Measurements from ENCODE around the gene PTPRM. TPM values are rescaled to one million over a fixed set of nuclear protein-coding genes. Genes with fewer than 3 reads are reported as not detected.
A peak's percentile ranks its signal among the peaks of the same experiment; 100 is the strongest.

The PTPRM gene
- total RNA-seq, 1 donor from 2014 or later: 63.2 TPM

- peak overlapping the region; percentile 67 for H3K4me3 ChIP-seq (ENCODE audit: low read depth, low read length)
- TF ChIP-seq CTCF (conservative IDR thresholded peaks at IDR 0.05; ENCODE audit: low read depth, low read length): no peak
- no peak for DNase-seq (ENCODE audit: low read depth)
These were observed 911 bp upstream of the PTPRM start for GRCh38 chr18:7566244-7566566.

- no peak for TF ChIP-seq CTCF (conservative IDR thresholded peaks at IDR 0.05; ENCODE audit: low read depth, low read length)
- H3K4me3 ChIP-seq (ENCODE audit: low read depth, low read length): peak overlapping the region; percentile 96
- no peak for DNase-seq (ENCODE audit: low read depth)
These were observed 634 bp downstream of the PTPRM start for GRCh38 chr18:7567474-7568425.

GRCh38 chr18:7568426-7568825 lies 1.3 kb downstream of the PTPRM start:
- DNase-seq (ENCODE audit: low read depth): no peak
- H3K4me3 ChIP-seq (ENCODE audit: low read depth, low read length): peak overlapping the region; percentile 96
- peak; percentile 25 for TF ChIP-seq CTCF (conservative IDR thresholded peaks at IDR 0.05; ENCODE audit: low read depth, low read length)

- DNase-seq (ENCODE audit: low read depth): no peak
- no peak overlapping the region for H3K4me3 ChIP-seq (ENCODE audit: low read depth, low read length)
- no peak for TF ChIP-seq CTCF (conservative IDR thresholded peaks at IDR 0.05; ENCODE audit: low read depth, low read length)
These were observed 4.5 kb downstream of the PTPRM start for GRCh38 chr18:7571626-7572025.

- peak overlapping the region; percentile 36 for H3K4me3 ChIP-seq (ENCODE audit: low read depth, low read length)
These were observed 5.7 kb downstream of the PTPRM start for GRCh38 chr18:7572822-7573221.

GRCh38 chr18:7575465-7576028 lies 8.4 kb downstream of the PTPRM start:
- peak overlapping the region; percentile 15 for H3K4me3 ChIP-seq (ENCODE audit: low read depth, low read length)
- no peak for DNase-seq (ENCODE audit: low read depth)
- TF ChIP-seq CTCF (conservative IDR thresholded peaks at IDR 0.05; ENCODE audit: low read depth, low read length): no peak

More at GRCh38 chr18:7572822-7573221, 5.7 kb downstream of the PTPRM start:
- no peak for DNase-seq (ENCODE audit: low read depth)
- TF ChIP-seq CTCF (conservative IDR thresholded peaks at IDR 0.05; ENCODE audit: low read depth, low read length): no peak
